GM23338 (cell line): Measurements from ENCODE around the gene SYNE3. TPM values are rescaled to one million over a fixed set of nuclear protein-coding genes. Genes with fewer than 3 reads are reported as not detected.
A peak's percentile ranks its signal among the peaks of the same experiment; 100 is the strongest.

Experiments
- ATAC-seq: fragments of 200-7000 bp; cut with Tn5 transposase; 3 replicates; pipeline ENCODE4 v1.9.1; 2020
- DNase-seq: peaks from one replicate; pipeline ENCODE4 v3.0.0-alpha.2; 2015; ENCODE audit warnings: low spot score
- H2AFZ ChIP-seq: fragments of 200-600 bp; sonication (generic); 2 replicates; pipeline ENCODE4 v1.8.0; 2016; ENCODE audit warnings: antibody characterized with exemption, mild to moderate bottlenecking, moderate library complexity
- H3F3A ChIP-seq: fragments of 200-600 bp; sonication (generic); replicated peaks from 2 replicates; pipeline ENCODE4 v1.8.0; 2017; ENCODE audit warnings: antibody characterized with exemption, mixed run types, low read depth
- H3K27ac ChIP-seq: fragments of 200-600 bp; sonication (generic); 2 replicates; pipeline ENCODE4 v1.6.1; 2016; ENCODE audit warnings: low read depth
- H3K27me3 ChIP-seq: fragments of 200-600 bp; sonication (generic); 2 replicates; pipeline ENCODE4 v1.8.0; 2016; ENCODE audit warnings: mild to moderate bottlenecking, mixed run types, moderate library complexity; ENCODE audit not compliant: insufficient read depth
- H3K36me3 ChIP-seq: fragments of 200-600 bp; sonication (generic); 2 replicates; pipeline ENCODE4 v1.8.0; 2016; ENCODE audit warnings: mild to moderate bottlenecking; ENCODE audit not compliant: insufficient read depth
- H3K4me1 ChIP-seq: fragments of 200-600 bp; sonication (generic); 2 replicates; pipeline ENCODE4 v1.8.0; 2016; ENCODE audit warnings: mild to moderate bottlenecking, moderate library complexity; ENCODE audit not compliant: insufficient read depth
- H3K4me2 ChIP-seq: fragments of 200-600 bp; sonication (generic); 2 replicates; pipeline ENCODE4 v1.7.1; 2017; ENCODE audit warnings: mixed run types
- H3K4me3 ChIP-seq: fragments of 200-600 bp; sonication (generic); 2 replicates; pipeline ENCODE4 v1.6.1; 2016; ENCODE audit warnings: mixed run types
- H3K79me2 ChIP-seq: fragments of 200-600 bp; sonication (generic); replicated peaks from 2 replicates; pipeline ENCODE4 v1.8.0; 2017; ENCODE audit warnings: mild to moderate bottlenecking; ENCODE audit not compliant: insufficient read depth
- H3K9me2 ChIP-seq: fragments of 200-600 bp; sonication (generic); 2 replicates; pipeline ENCODE4 v1.8.0; 2017; ENCODE audit not compliant: insufficient read depth
- H4K20me1 ChIP-seq: fragments of 200-600 bp; sonication (generic); replicated peaks from 2 replicates; pipeline ENCODE4 v1.8.0; 2017; ENCODE audit warnings: mild to moderate bottlenecking; ENCODE audit not compliant: insufficient read depth
- H3K27ac Mint-ChIP-seq: 2 replicates; pipeline ENCODE4 v1.8.0; 2020; ENCODE audit warnings: inconsistent platforms, mild to moderate bottlenecking, moderate library complexity, mixed read lengths
- H3K27me3 Mint-ChIP-seq: 3 replicates; pipeline ENCODE4 v1.8.0; 2022; ENCODE audit warnings: low read depth, mild to moderate bottlenecking, moderate library complexity, mixed read lengths, inconsistent platforms; ENCODE audit not compliant: insufficient read depth, poor library complexity
- H3K36me3 Mint-ChIP-seq: 3 replicates; pipeline ENCODE4 v1.8.0; 2021; ENCODE audit warnings: low read depth, mild to moderate bottlenecking, inconsistent platforms, moderate library complexity, mixed read lengths
- H3K4me1 Mint-ChIP-seq: 3 replicates; pipeline ENCODE4 v1.8.0; 2020; ENCODE audit warnings: mild to moderate bottlenecking, inconsistent platforms, mixed read lengths
- H3K4me3 Mint-ChIP-seq: 3 replicates; pipeline ENCODE4 v1.8.0; 2021; ENCODE audit warnings: moderate library complexity, mild to moderate bottlenecking, inconsistent platforms, mixed read lengths
- H3K9me3 Mint-ChIP-seq: 3 replicates; pipeline ENCODE4 v1.8.0; 2020; ENCODE audit warnings: moderate library complexity, mild to moderate bottlenecking, inconsistent platforms, mixed read lengths
- CTCF ChIP-seq, 2 experiments: fragments of 200-600 bp in 1 of 2; sonication (generic) in 1 of 2; conservative IDR thresholded peaks; 2 replicates each; pipeline versions ENCODE4 v1.5.1 to v1.6.1; 2016 to 2017; ENCODE audit warnings: antibody characterized with exemption in 2 of 2, low read depth in 2 of 2, mild to moderate bottlenecking in 2 of 2, moderate library complexity in 1 of 2
- JUNB ChIP-seq: IDR thresholded peaks from one replicate; pipeline ENCODE4 v1.6.1; 2016; ENCODE audit warnings: antibody characterized with exemption; ENCODE audit not compliant: unreplicated experiment
- NANOG ChIP-seq: IDR thresholded peaks from 2 replicates; pipeline ENCODE4 v1.6.1; 2016; ENCODE audit warnings: antibody characterized with exemption, borderline replicate concordance
- STAT1 ChIP-seq: IDR thresholded peaks from one replicate; pipeline ENCODE4 v1.6.1; 2016; ENCODE audit warnings: antibody characterized with exemption; ENCODE audit not compliant: unreplicated experiment
- ZNF114 ChIP-seq: fragments of 250-450 bp; sonication (Bioruptor Pico); IDR thresholded peaks from 2 replicates; pipeline ENCODE4 v1.5.0; 2020; ENCODE audit warnings: mild to moderate bottlenecking, moderate library complexity
- ZNF462 ChIP-seq: fragments of 250-450 bp; sonication (Bioruptor Pico); IDR thresholded peaks from 2 replicates; pipeline ENCODE4 v1.5.0; 2020; ENCODE audit warnings: mild to moderate bottlenecking, moderate library complexity
- polyA plus RNA-seq: library from polyadenylated mRNA; unstranded; fragments of >200 nt; fragmentation: Nextera tagmentation; extraction: Ambion mirVana; gene quantifications from 2 replicates; pipeline ENCODE4 v1.2.1, GENCODE V29; 2016
- total RNA-seq: library from RNA; depleted of rRNA; stranded (reverse); fragments of >200 nt; shearing (Covaris generic); gene quantifications from 2 replicates; pipeline ENCODE4 v1.2.3, GENCODE V29; 2014

SYNE3 gene
- total and polyA plus RNA-seq, 2 experiments from 2014 or later, result 0.02 to 0.03 TPM

- TF ChIP-seq CTCF (conservative IDR thresholded peaks at IDR 0.05; ENCODE audit: low read depth in 2 of 2), result no peak
- TF ChIP-seq NANOG, result no peak
- TF ChIP-seq ZNF114 (CRISPR knock-in tag), result no peak
Measured at GRCh38 chr14:95481391-95482022, 34.9 kb downstream of the SYNE3 start (continued).

- Mint-ChIP-seq H3K4me3 (no peak overlapping the region), H3K4me1 (peaks cover 27% of the 10 kb centered on the region), H3K27me3 (peaks cover 12% of the 10 kb centered on the region), H3K9me3 (no peaks in the 10 kb centered on the region), H3K27ac (no peak overlapping the region), H3K36me3 (no peaks in the 10 kb centered on the region)
- Histone ChIP-seq H3F3A (no peaks in the 10 kb centered on the region), H3K79me2 (no peaks in the 10 kb centered on the region), H3K36me3 (no peaks in the 10 kb centered on the region), H3K4me2 (no peak overlapping the region), H3K9me2 (no peaks in the 10 kb centered on the region), H3K27ac (no peak overlapping the region), H2AFZ (peak overlapping the region; percentile 76), H3K4me3 (no peak overlapping the region), H4K20me1 (no peaks in the 10 kb centered on the region), H3K4me1 (no peaks in the 10 kb centered on the region; the same call in 1 of the 2 replicates), H3K27me3 (no peaks in the 10 kb centered on the region)
- ATAC-seq (peak; percentile 67), DNase-seq (peak; percentile 35)
- TF ChIP-seq ZNF114 (CRISPR knock-in tag), result no peak
- no peak for TF ChIP-seq JUNB
- no peak for TF ChIP-seq STAT1
- TF ChIP-seq ZNF462 (CRISPR knock-in tag), result no peak
Measured at GRCh38 chr14:95480887-95481226, 35.6 kb downstream of the SYNE3 start.
